Measurements from ENCODE around the gene POLR3E.
A peak's percentile ranks its signal among the peaks of the same experiment; 100 is the strongest.
"Not testable (repeated sequence)": the region's sequence is repeated elsewhere in the genome, so short reads cannot be mapped to it uniquely, and the experiment has no call there.

Gene POLR3E

GRCh38 chr16:22292320-22292719 is 4.9 kb upstream of the POLR3E start:
- H3K27ac ChIP-seq = no peak overlapping the region
- no peak for TF ChIP-seq CTCF (conservative IDR thresholded peaks at IDR 0.05)
- no peak for TF ChIP-seq ZFX (IDR thresholded peaks at IDR 0.05)

GRCh38 chr16:22293137-22294106 is 3.8 kb upstream of the POLR3E start:
- no peak overlapping the region for H3K27ac ChIP-seq
- TF ChIP-seq ZFX (IDR thresholded peaks at IDR 0.05) = no peak
- TF ChIP-seq CTCF (conservative IDR thresholded peaks at IDR 0.05) = no peak

- TF ChIP-seq CTCF (conservative IDR thresholded peaks at IDR 0.05) (no peak), ZFX (IDR thresholded peaks at IDR 0.05) (no peak)
- H3K27ac ChIP-seq = no peak overlapping the region; the same call in 1 of the 2 replicates
These were observed 740 bp upstream of the POLR3E start for GRCh38 chr16:22296225-22297113.

GRCh38 chr16:22297871-22298733 is 893 bp downstream of the POLR3E start:
- TF ChIP-seq ZFX (IDR thresholded peaks at IDR 0.05) = no peak
- TF ChIP-seq CTCF (conservative IDR thresholded peaks at IDR 0.05) = no peak
- H3K27ac ChIP-seq = peak overlapping the region; percentile 97

- TF ChIP-seq ZFX (IDR thresholded peaks at IDR 0.05) (no peak), CTCF (conservative IDR thresholded peaks at IDR 0.05) (no peak)
- H3K27ac ChIP-seq = no peak overlapping the region; the same call in none of the 2 replicates
These were observed 1.8 kb downstream of the POLR3E start for GRCh38 chr16:22299036-22299435.

GRCh38 chr16:22300427-22301071 is 3.3 kb downstream of the POLR3E start:
- TF ChIP-seq ZFX (IDR thresholded peaks at IDR 0.05) (no peak), CTCF (conservative IDR thresholded peaks at IDR 0.05) (peak; percentile 76)

GRCh38 chr16:22301423-22301822 is 4.2 kb downstream of the POLR3E start:
- H3K27ac ChIP-seq = not testable (repeated sequence)

More at GRCh38 chr16:22300427-22301071, 3.3 kb downstream of the POLR3E start:
- no peak overlapping the region for H3K27ac ChIP-seq

All from C4-2B (cell line).